ENCODE measurements around the gene CPTP. TPM values are rescaled to one million over a fixed set of nuclear protein-coding genes. Genes with fewer than 3 reads are reported as not detected.
"Not testable (repeated sequence)": the region's sequence is repeated elsewhere in the genome, so short reads cannot be mapped to it uniquely, and the experiment has no call there.

CPTP gene
- total RNA-seq, 1 donor from 2014 or later: 10.8 TPM

GRCh38 chr1:1361982-1362423 lies 37.4 kb downstream of the CPTP start:
- DNase-seq (ENCODE audit: low read depth in 2 of 2): peak in 1 of 2 donors; percentile 29

GRCh38 chr1:1364266-1364665 lies 39.7 kb downstream of the CPTP start:
- DNase-seq (ENCODE audit: low read depth in 2 of 2): no peak

GRCh38 chr1:1365875-1366698 lies 41.5 kb downstream of the CPTP start:
- no peak for DNase-seq (ENCODE audit: low read depth in 2 of 2)

- DNase-seq (ENCODE audit: low read depth in 2 of 2): no peak
Observed at GRCh38 chr1:1366699-1367066, 42.1 kb downstream of the CPTP start.

GRCh38 chr1:1367315-1367714 lies 42.7 kb downstream of the CPTP start:
- DNase-seq (ENCODE audit: low read depth in 2 of 2): no peak

- not testable (repeated sequence) for DNase-seq (ENCODE audit: low read depth in 2 of 2)
Observed at GRCh38 chr1:1370094-1370493, 45.5 kb downstream of the CPTP start.

- DNase-seq (ENCODE audit: low read depth in 2 of 2): no peak
Observed at GRCh38 chr1:1370771-1371300, 46.2 kb downstream of the CPTP start.

GRCh38 chr1:1371364-1371745 lies 46.8 kb downstream of the CPTP start:
- no peak for DNase-seq (ENCODE audit: low read depth in 2 of 2)

- peak; percentile 18 to 58 for DNase-seq (ENCODE audit: low read depth in 2 of 2)
Observed at GRCh38 chr1:1371746-1372711, 47.4 kb downstream of the CPTP start.

- no peak for DNase-seq (ENCODE audit: low read depth in 2 of 2)
Observed at GRCh38 chr1:1373051-1373814, 48.6 kb downstream of the CPTP start.

- DNase-seq (ENCODE audit: low read depth in 2 of 2): no peak
Observed at GRCh38 chr1:1373815-1374588, 49.4 kb downstream of the CPTP start.

- DNase-seq (ENCODE audit: low read depth in 2 of 2): peak in 1 of 2 donors; percentile 32
Observed at GRCh38 chr1:1374589-1374928, 50.0 kb downstream of the CPTP start.

- peak; percentile 99 to 100 for DNase-seq (ENCODE audit: low read depth in 2 of 2)
Observed at GRCh38 chr1:1374929-1375662, 50.5 kb downstream of the CPTP start, which contains the start of gene AURKAIP1. Gene AURKAIP1, minus strand, starts transcription at chr1:1375207. Its CDS starts 451 bp downstream, at chr1:1374756.

- no peak for DNase-seq (ENCODE audit: low read depth in 2 of 2)
Observed at GRCh38 chr1:1376551-1377226, 52.1 kb downstream of the CPTP start.

GRCh38 chr1:1377540-1378205 lies 53.1 kb downstream of the CPTP start:
- DNase-seq (ENCODE audit: low read depth in 2 of 2): no peak
